MM.1S (cell line): ENCODE results near the gene AHCYL1.

ENCODE experiments used
- DNase-seq: peaks from one replicate; pipeline ENCODE4 v3.0.0-alpha.2; 2015
- H2AFZ ChIP-seq: fragments of 300-600 bp; sonication (generic); 2 replicates; pipeline ENCODE4 v1.6.0; 2016; ENCODE audit warnings: antibody characterized with exemption, low read length
- H3F3A ChIP-seq: fragments of 300-600 bp; sonication (generic); 2 replicates; pipeline ENCODE4 v1.6.1; 2016; ENCODE audit warnings: mild to moderate bottlenecking, antibody characterized with exemption, low read length, moderate library complexity, mixed read lengths; ENCODE audit not compliant: insufficient read depth
- H3K27ac ChIP-seq: fragments of 300-600 bp; sonication (generic); 2 replicates; pipeline ENCODE4 v1.5.1; 2016; ENCODE audit warnings: mild to moderate bottlenecking, low read length
- H3K27me3 ChIP-seq: fragments of 300-600 bp; sonication (generic); replicated peaks from 2 replicates; pipeline ENCODE4 v1.6.0; 2016; ENCODE audit warnings: low read length; ENCODE audit not compliant: insufficient read depth
- H3K36me3 ChIP-seq: fragments of 300-600 bp; sonication (generic); replicated peaks from 2 replicates; pipeline ENCODE4 v1.6.1; 2016; ENCODE audit warnings: mild to moderate bottlenecking, low read length, mixed read lengths; ENCODE audit not compliant: insufficient read depth
- H3K4me1 ChIP-seq: fragments of 300-600 bp; sonication (generic); 2 replicates; pipeline ENCODE4 v1.6.1; 2016; ENCODE audit warnings: low read length, mixed read lengths
- H3K4me2 ChIP-seq: fragments of 300-600 bp; sonication (generic); 2 replicates; pipeline ENCODE4 v1.6.0; 2016; ENCODE audit warnings: low read depth, low read length
- H3K4me3 ChIP-seq: fragments of 300-600 bp; sonication (generic); 2 replicates; pipeline ENCODE4 v1.5.1; 2016; ENCODE audit warnings: low read length, mixed read lengths
- H3K79me2 ChIP-seq: fragments of 300-600 bp; sonication (generic); 2 replicates; pipeline ENCODE4 v1.6.1; 2016; ENCODE audit warnings: mixed run types, low read length, mixed read lengths
- H3K9ac ChIP-seq: fragments of 300-600 bp; sonication (generic); 2 replicates; pipeline ENCODE4 v1.6.1; 2016; ENCODE audit warnings: low read length, mixed read lengths
- H3K9me2 ChIP-seq: fragments of 300-600 bp; sonication (generic); replicated peaks from 2 replicates; pipeline ENCODE4 v1.6.1; 2016; ENCODE audit warnings: mild to moderate bottlenecking, low read length, mixed read lengths; ENCODE audit not compliant: insufficient read depth
- H3K9me3 ChIP-seq: fragments of 300-600 bp; sonication (generic); replicated peaks from 2 replicates; pipeline ENCODE4 v1.6.1; 2016; ENCODE audit warnings: mild to moderate bottlenecking, low read length, mixed read lengths; ENCODE audit not compliant: insufficient read depth
- H4K20me1 ChIP-seq: fragments of 300-600 bp; sonication (generic); 2 replicates; pipeline ENCODE4 v1.6.1; 2016; ENCODE audit warnings: mild to moderate bottlenecking, low read length, moderate library complexity, mixed read lengths; ENCODE audit not compliant: insufficient read depth
- EZH2 ChIP-seq: fragments of 300-600 bp; sonication (generic); optimal IDR thresholded peaks from 2 replicates; pipeline ENCODE3; 2017; ENCODE audit warnings: low read depth, mild to moderate bottlenecking, antibody characterized with exemption, low read length, mixed read lengths
- EZH2phosphoT487 ChIP-seq: fragments of 300-600 bp; sonication (generic); IDR thresholded peaks from 2 replicates; pipeline ENCODE4 v1.6.1; 2018; ENCODE audit warnings: antibody characterized with exemption, low read length
- TF ChIP-seq, protein P1 (sequence below): fragments of 300-600 bp; sonication (generic); IDR thresholded peaks from 2 replicates; pipeline ENCODE4 v1.5.1; 2016; ENCODE audit warnings: antibody characterized with exemption, low read length, mixed read lengths

Gene AHCYL1

DNA sequence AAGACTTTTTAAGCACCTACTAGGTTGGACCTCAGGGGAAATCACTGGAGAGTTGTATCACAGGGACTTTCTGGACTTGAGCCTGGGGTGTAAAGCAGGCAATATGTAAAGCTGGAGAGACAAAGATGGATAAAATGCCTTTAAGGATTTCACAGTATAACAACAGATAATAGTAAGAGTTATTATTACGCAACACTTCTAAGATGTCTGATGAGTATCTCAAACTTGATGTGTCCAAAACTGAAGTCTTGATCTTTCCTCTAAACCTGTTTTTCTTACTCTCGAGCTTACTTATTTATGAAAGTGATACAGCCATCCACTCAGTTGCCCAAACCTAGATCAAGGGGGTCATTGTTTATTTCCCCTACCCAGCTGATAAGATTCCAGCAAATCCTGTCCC is 47.8 kb downstream of the AHCYL1 start:
- no peaks in the 10 kb centered on the region for H3K27me3 ChIP-seq
- no peak overlapping the region for H3K9ac ChIP-seq
- H3K36me3 ChIP-seq = no peaks in the 10 kb centered on the region
- no peak for DNase-seq
- no peaks in the 10 kb centered on the region for H3F3A ChIP-seq
- no peak overlapping the region for H3K4me3 ChIP-seq
- no peaks in the 10 kb centered on the region for H4K20me1 ChIP-seq
- 0 out of 2 replicates have a peak, but pooled peaks cover 3% of the 10 kb centered on the region for H3K4me1 ChIP-seq
- no peak overlapping the region for H2AFZ ChIP-seq
- H3K79me2 ChIP-seq = peaks cover 18% of the 10 kb centered on the region
- no peak overlapping the region for H3K27ac ChIP-seq
- no peak overlapping the region for H3K4me2 ChIP-seq
- no peaks in the 10 kb centered on the region for H3K9me3 ChIP-seq
- no peak for TF ChIP-seq EZH2
- TF ChIP-seq, protein P1, sequence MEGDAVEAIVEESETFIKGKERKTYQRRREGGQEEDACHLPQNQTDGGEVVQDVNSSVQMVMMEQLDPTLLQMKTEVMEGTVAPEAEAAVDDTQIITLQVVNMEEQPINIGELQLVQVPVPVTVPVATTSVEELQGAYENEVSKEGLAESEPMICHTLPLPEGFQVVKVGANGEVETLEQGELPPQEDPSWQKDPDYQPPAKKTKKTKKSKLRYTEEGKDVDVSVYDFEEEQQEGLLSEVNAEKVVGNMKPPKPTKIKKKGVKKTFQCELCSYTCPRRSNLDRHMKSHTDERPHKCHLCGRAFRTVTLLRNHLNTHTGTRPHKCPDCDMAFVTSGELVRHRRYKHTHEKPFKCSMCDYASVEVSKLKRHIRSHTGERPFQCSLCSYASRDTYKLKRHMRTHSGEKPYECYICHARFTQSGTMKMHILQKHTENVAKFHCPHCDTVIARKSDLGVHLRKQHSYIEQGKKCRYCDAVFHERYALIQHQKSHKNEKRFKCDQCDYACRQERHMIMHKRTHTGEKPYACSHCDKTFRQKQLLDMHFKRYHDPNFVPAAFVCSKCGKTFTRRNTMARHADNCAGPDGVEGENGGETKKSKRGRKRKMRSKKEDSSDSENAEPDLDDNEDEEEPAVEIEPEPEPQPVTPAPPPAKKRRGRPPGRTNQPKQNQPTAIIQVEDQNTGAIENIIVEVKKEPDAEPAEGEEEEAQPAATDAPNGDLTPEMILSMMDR = no peak
- no peak for TF ChIP-seq EZH2phosphoT487
- no peaks in the 10 kb centered on the region for H3K9me2 ChIP-seq

GRCh38 chr1:110033421-110033820 is 48.9 kb downstream of the AHCYL1 start:
- TF ChIP-seq, protein P1 = no peak
- no peak for TF ChIP-seq EZH2
- TF ChIP-seq EZH2phosphoT487 = no peak
- no peaks in the 10 kb centered on the region for H3K36me3 ChIP-seq
- 0 out of 2 replicates have a peak, but pooled peaks cover 3% of the 10 kb centered on the region for H3K4me1 ChIP-seq
- H3K27ac ChIP-seq = no peak overlapping the region
- H3K4me3 ChIP-seq = no peak overlapping the region
- H3K27me3 ChIP-seq = no peaks in the 10 kb centered on the region
- no peak overlapping the region for H2AFZ ChIP-seq
- no peak for DNase-seq
- H3K9me2 ChIP-seq = no peaks in the 10 kb centered on the region
- no peak overlapping the region for H3K4me2 ChIP-seq
- H3K79me2 ChIP-seq = peaks cover 18% of the 10 kb centered on the region
- H4K20me1 ChIP-seq = no peaks in the 10 kb centered on the region
- H3K9ac ChIP-seq = no peak overlapping the region
- no peaks in the 10 kb centered on the region for H3F3A ChIP-seq
- no peaks in the 10 kb centered on the region for H3K9me3 ChIP-seq

GRCh38 chr1:110034040-110034450 is 49.5 kb downstream of the AHCYL1 start:
- Histone ChIP-seq H3K4me1 (0 out of 2 replicates have a peak, but pooled peaks cover 3% of the 10 kb centered on the region), H3K27ac (peak overlapping the region; percentile 41; the same call in 1 of the 2 replicates), H3K27me3 (no peaks in the 10 kb centered on the region), H3K9me3 (no peaks in the 10 kb centered on the region), H4K20me1 (no peaks in the 10 kb centered on the region), H3K9me2 (no peaks in the 10 kb centered on the region), H3K79me2 (peaks cover 18% of the 10 kb centered on the region), H3K9ac (peak overlapping the region; percentile 38), H3F3A (no peaks in the 10 kb centered on the region), H3K36me3 (no peaks in the 10 kb centered on the region), H2AFZ (peak overlapping the region; percentile 81), H3K4me2 (peak overlapping the region; percentile 90), H3K4me3 (peak overlapping the region; percentile 74)
- TF ChIP-seq, protein P1 = no peak
- no peak for TF ChIP-seq EZH2
- no peak for DNase-seq
